Ovary (tissue), 3 donors: ENCODE data around the gene NEURL2.

Experiments used
- CTCF ChIP-seq, 3 donors: fragments of 450-650 bp in 2 of 3; fragments of 200-600 bp in 1 of 3; IDR thresholded peaks; one replicate each; pipeline versions ENCODE4 v1.5.1 to v1.8.0; 2016 to 2022; ENCODE audit warnings: antibody characterized with exemption in 3 of 3, mild to moderate bottlenecking in 1 of 3
- EP300 ChIP-seq: sonication (generic); formaldehyde crosslinking; IDR thresholded peaks from one replicate; pipeline ENCODE4 v1.6.1; 2017; ENCODE audit warnings: antibody characterized with exemption
- donor health status: DM: no; HTN: no; CAD: no.

- no peak for TF ChIP-seq EP300
- TF ChIP-seq CTCF (IDR thresholded peaks at IDR 0.05) = no peak
Observed at GRCh38 chr20:45918779-45919537, 27.9 kb upstream of the NEURL2 start.
